HCT116 (cell line): ENCODE measurements around the gene IFNGR2. TPM values are rescaled to one million over a fixed set of nuclear protein-coding genes. Genes with fewer than 3 reads are reported as not detected.
A peak's percentile ranks its signal among the peaks of the same experiment; 100 is the strongest.

Source experiments
- ATAC-seq: fragments of 200-7000 bp; cut with Tn5 transposase; 2 replicates; pipeline ENCODE4 v1.9.1; 2020; ENCODE audit warnings: mild to moderate bottlenecking, moderate library complexity
- BruUV-seq: library from RNA; stranded (reverse); fragments of 400-500 nt; replicated peaks from 2 replicates; lab custom pipeline; 2021; lab: Mats Ljungman, UMichigan
- CTCF ChIA-PET: fragments of 300-600 bp; sonication (Branson Sonifier 250); formaldehyde crosslinking; loops from one replicate; lab custom pipeline; 2021; ENCODE audit warnings: antibody characterized with exemption; lab: Charles Lee
- POLR2A ChIA-PET: fragments of 300-600, 350-600 bp; sonication (Branson Sonifier 250); formaldehyde crosslinking; loops from one replicate; lab custom pipeline; 2021; ENCODE audit warnings: antibody characterized with exemption; lab: Charles Lee
- RAD21 ChIA-PET, 2 experiments: fragments of 300-600 bp; sonication (Branson Sonifier 250); formaldehyde crosslinking; loops; one replicate each; lab custom pipeline; 2023; ENCODE audit warnings: low total read pairs in 2 of 2; ENCODE audit not compliant: uncharacterized antibody in 2 of 2, unreplicated experiment in 2 of 2, low non-redundant PET in 1 of 2; lab: Charles Lee
- DNase-seq: peaks from one replicate; pipeline ENCODE4 v3.0.0-alpha.2; 2010; ENCODE audit warnings: low read depth, low spot score
- H2AFZ ChIP-seq: fragments of 200-600 bp; shearing (Covaris generic), sonication (generic); 2 replicates; pipeline ENCODE4 v1.6.1; 2017; ENCODE audit warnings: low read depth, mixed run types, mixed read lengths, antibody characterized with exemption, low read length; ENCODE audit not compliant: poor library complexity, severe bottlenecking
- H3K27ac ChIP-seq: 2 replicates; pipeline ENCODE4 v1.5.1; 2012; ENCODE audit warnings: low read depth, low read length
- H3K27me3 ChIP-seq: fragments of 200-600 bp; sonication (generic); 2 replicates; pipeline ENCODE4 v1.6.1; 2016; ENCODE audit warnings: mixed run types, low read length, mixed read lengths; ENCODE audit not compliant: insufficient read depth
- H3K36me3 ChIP-seq, 2 experiments: fragments of 200-500 bp in 1 of 2; fragments of 200-600 bp in 1 of 2; sonication (Bioruptor generic) in 1 of 2; sonication (generic) in 1 of 2; 2 replicates each; pipeline versions ENCODE4 v1.5.1 to v1.6.1; 2014 to 2016; ENCODE audit warnings: low read length in 2 of 2, inconsistent platforms in 1 of 2, mixed read lengths in 1 of 2, mixed run types in 1 of 2; ENCODE audit not compliant: insufficient read depth in 2 of 2, control insufficient read depth in 1 of 2
- H3K4me1 ChIP-seq, 2 experiments: fragments of 200-600 bp in 1 of 2; sonication (generic) in 1 of 2; 2 replicates each; pipeline versions ENCODE4 v1.5.1 to v1.6.1; 2012 to 2017; ENCODE audit warnings: low read length in 2 of 2, inconsistent platforms in 1 of 2, mild to moderate bottlenecking in 1 of 2, mixed read lengths in 1 of 2, mixed run types in 1 of 2, moderate library complexity in 1 of 2; ENCODE audit not compliant: insufficient read depth in 2 of 2, control insufficient read depth in 1 of 2
- H3K4me2 ChIP-seq: fragments of 200-600 bp; sonication (generic); 2 replicates; pipeline ENCODE4 v1.6.1; 2017; ENCODE audit warnings: mixed run types, low read length, mixed read lengths
- H3K4me3 ChIP-seq, 2 experiments: fragments of 200-600 bp in 1 of 2; sonication (generic) in 1 of 2; replicated peaks in 1 of 2; 2 replicates each; pipeline ENCODE4 v1.5.1; 2011 to 2016; ENCODE audit warnings: low read length in 2 of 2, control low read depth in 1 of 2, low read depth in 1 of 2, mild to moderate bottlenecking in 1 of 2, mixed read lengths in 1 of 2, mixed run types in 1 of 2
- H3K79me2 ChIP-seq: fragments of 200-600 bp; sonication (generic); 2 replicates; pipeline ENCODE4 v1.6.1; 2017; ENCODE audit warnings: mild to moderate bottlenecking, mixed run types, low read length, moderate library complexity, mixed read lengths; ENCODE audit not compliant: insufficient read depth
- H3K9ac ChIP-seq: fragments of 200-600 bp; sonication (generic); 2 replicates; pipeline ENCODE4 v1.6.1; 2016; ENCODE audit warnings: low read length, mixed read lengths
- H3K9me2 ChIP-seq: fragments of 200-600 bp; sonication (generic), shearing (Covaris generic); 2 replicates; pipeline ENCODE4 v1.6.1; 2017; ENCODE audit warnings: mixed run types, mild to moderate bottlenecking, moderate library complexity; ENCODE audit not compliant: insufficient read depth
- H3K9me3 ChIP-seq, 2 experiments: fragments of 200-500 bp in 1 of 2; fragments of 200-600 bp in 1 of 2; sonication (Bioruptor generic) in 1 of 2; sonication (generic) in 1 of 2; 2 replicates each; pipeline ENCODE4 v1.6.1; 2014 to 2017; ENCODE audit warnings: low read length in 2 of 2, mixed read lengths in 2 of 2, inconsistent platforms in 1 of 2, low read depth in 1 of 2, mild to moderate bottlenecking in 1 of 2, mixed run types in 1 of 2, moderate library complexity in 1 of 2; ENCODE audit not compliant: control insufficient read depth in 1 of 2, insufficient read depth in 1 of 2
- H4K20me1 ChIP-seq: fragments of 200-600 bp; sonication (generic), shearing (Covaris generic); 2 replicates; pipeline ENCODE4 v1.6.1; 2017; ENCODE audit warnings: mixed run types, mild to moderate bottlenecking, moderate library complexity; ENCODE audit not compliant: insufficient read depth
- ATF3 ChIP-seq: IDR thresholded peaks from 2 replicates; pipeline ENCODE4 v1.6.1; 2012
- ELF1 ChIP-seq: IDR thresholded peaks from 2 replicates; pipeline ENCODE4 v1.6.1; 2012; ENCODE audit warnings: low read depth, borderline replicate concordance
- FOSL1 ChIP-seq: IDR thresholded peaks from 2 replicates; pipeline ENCODE4 v1.6.1; 2012; ENCODE audit warnings: low read depth
- REST ChIP-seq: IDR thresholded peaks from 2 replicates; pipeline ENCODE4 v1.6.1; 2012; ENCODE audit warnings: low read depth
- ZBTB33 ChIP-seq: IDR thresholded peaks from 2 replicates; pipeline ENCODE4 v1.6.1; 2011; ENCODE audit warnings: mild to moderate bottlenecking, low read length, moderate library complexity; ENCODE audit not compliant: insufficient replicate concordance; ENCODE audit errors: extremely low read depth
- ZNF274 ChIP-seq: fragments of 200-500 bp; sonication (Bioruptor generic); IDR thresholded peaks from 2 replicates; pipeline ENCODE4 v1.6.1; 2014; ENCODE audit warnings: mild to moderate bottlenecking, low read depth, low read length, inconsistent platforms
- intact Hi-C: fragments of 100-400 bp; cut with micrococcal nuclease; formaldehyde crosslinking; loops from 2 replicates; pipeline ENCODE4 v1.10.0; 2022
- total RNA-seq: library from RNA; stranded (reverse); gene quantifications from one replicate; pipeline ENCODE4 v1.2.1, GENCODE V29; 2021; ENCODE audit not compliant: unreplicated experiment
- TF ChIP-seq, protein P1 (sequence below), 3 experiments: fragments of 200-600 bp in 1 of 3; sonication (generic) in 1 of 3; IDR thresholded peaks in 2 of 3; conservative IDR thresholded peaks in 1 of 3; 2 replicates each; pipeline ENCODE4 v1.5.1; 2012 to 2017; ENCODE audit warnings: low read depth in 2 of 3, low read length in 2 of 3, antibody characterized with exemption in 1 of 3, borderline replicate concordance in 1 of 3, control low read depth in 1 of 3, mild to moderate bottlenecking in 1 of 3, mixed read lengths in 1 of 3, mixed run types in 1 of 3, moderate library complexity in 1 of 3; ENCODE audit not compliant: insufficient read depth in 1 of 3

The IFNGR2 gene
- total RNA-seq, 1 experiment from 2014 or later: 44.6 TPM

DNA sequence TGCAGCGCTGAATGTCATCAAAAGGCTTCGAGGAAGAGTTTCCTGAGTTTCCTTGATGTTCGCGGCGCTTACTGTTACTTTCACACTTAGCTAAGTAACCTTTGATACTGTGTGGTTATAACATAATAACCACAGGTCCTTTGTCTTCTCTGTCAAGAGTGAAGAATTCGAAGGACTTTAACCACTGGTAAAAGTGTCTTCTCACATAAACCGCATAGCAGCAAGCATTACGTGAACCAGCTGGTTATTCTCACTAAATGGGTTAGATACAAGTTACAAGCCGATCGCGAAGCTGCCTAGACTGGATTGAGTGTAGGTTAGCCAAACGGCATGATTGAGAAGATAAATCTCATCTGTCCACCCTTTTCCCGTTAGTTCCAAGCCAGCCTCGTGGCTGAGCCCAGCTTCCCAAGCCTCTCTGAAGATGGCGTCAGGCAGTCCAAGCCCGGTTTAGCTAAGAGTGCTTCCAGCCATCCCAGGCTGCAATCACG is 18.3 kb upstream of the IFNGR2 start (continued):
- no peak for TF ChIP-seq REST
- no peak for TF ChIP-seq ATF3
- TF ChIP-seq ELF1: no peak
- TF ChIP-seq ZBTB33: no peak
- TF ChIP-seq FOSL1: no peak

DNA sequence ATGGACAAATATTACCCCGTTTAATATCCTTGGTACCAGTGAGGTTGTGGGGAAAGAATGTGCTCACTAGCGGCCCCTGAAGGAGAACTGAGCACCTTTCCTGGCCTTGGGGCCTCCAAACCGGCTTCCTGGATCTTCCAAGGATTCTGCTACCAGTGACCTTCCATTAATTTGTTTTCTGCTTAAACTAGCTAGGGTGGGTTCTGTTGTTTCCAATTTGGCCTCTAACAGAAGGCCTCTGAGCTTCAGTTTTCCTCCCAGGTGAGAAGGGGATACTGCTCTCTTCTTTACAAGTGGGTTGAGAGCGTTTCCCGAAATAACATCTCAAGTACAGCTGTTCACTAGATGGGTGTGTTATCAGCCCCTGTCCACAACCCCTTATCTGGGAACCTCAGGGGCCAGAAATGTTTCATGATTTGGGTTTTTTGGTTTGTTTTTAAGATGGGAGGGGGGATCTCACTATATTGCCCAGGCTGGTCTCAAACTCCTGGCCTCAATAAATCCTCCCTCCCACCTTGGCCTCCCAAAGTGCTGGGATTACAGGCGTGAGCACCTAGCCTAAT is 16.9 kb upstream of the IFNGR2 start:
- H3K9ac ChIP-seq: no peak overlapping the region
- no TSS peak for BruUV-seq
- ATAC-seq: no peak
- ChIA-PET CTCF (interaction anchor here (1.4 kb wide), 1 partner anchor 25 kb away, joined by 3 read pairs; no protein-coding TSS in a partner anchor), RAD21 (no interaction called here), POLR2A (interaction anchor here (1.0 kb wide), 1 partner anchor 18 kb away, joined by 3 read pairs; no protein-coding TSS in a partner anchor)
- no peak for DNase-seq
- no peak overlapping the region for H3K4me2 ChIP-seq
- no peaks in the 10 kb centered on the region for H3K9me2 ChIP-seq
- no peaks in the 10 kb centered on the region for H3K36me3 ChIP-seq
- no peak overlapping the region for H3K27ac ChIP-seq
- H4K20me1 ChIP-seq: no peaks in the 10 kb centered on the region
- no peak overlapping the region for H3K4me3 ChIP-seq
- H3K9me3 ChIP-seq: no peaks in the 10 kb centered on the region
- intact Hi-C loops: no loop called here
- H2AFZ ChIP-seq: no peak overlapping the region
- TF ChIP-seq, protein P1, sequence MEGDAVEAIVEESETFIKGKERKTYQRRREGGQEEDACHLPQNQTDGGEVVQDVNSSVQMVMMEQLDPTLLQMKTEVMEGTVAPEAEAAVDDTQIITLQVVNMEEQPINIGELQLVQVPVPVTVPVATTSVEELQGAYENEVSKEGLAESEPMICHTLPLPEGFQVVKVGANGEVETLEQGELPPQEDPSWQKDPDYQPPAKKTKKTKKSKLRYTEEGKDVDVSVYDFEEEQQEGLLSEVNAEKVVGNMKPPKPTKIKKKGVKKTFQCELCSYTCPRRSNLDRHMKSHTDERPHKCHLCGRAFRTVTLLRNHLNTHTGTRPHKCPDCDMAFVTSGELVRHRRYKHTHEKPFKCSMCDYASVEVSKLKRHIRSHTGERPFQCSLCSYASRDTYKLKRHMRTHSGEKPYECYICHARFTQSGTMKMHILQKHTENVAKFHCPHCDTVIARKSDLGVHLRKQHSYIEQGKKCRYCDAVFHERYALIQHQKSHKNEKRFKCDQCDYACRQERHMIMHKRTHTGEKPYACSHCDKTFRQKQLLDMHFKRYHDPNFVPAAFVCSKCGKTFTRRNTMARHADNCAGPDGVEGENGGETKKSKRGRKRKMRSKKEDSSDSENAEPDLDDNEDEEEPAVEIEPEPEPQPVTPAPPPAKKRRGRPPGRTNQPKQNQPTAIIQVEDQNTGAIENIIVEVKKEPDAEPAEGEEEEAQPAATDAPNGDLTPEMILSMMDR (IDR thresholded peaks at IDR 0.05 in 2 of 3, conservative IDR thresholded peaks at IDR 0.05 in 1 of 3; ENCODE audit: borderline replicate concordance in 1 of 3, insufficient read depth in 1 of 3, low read depth in 2 of 3, low read length in 2 of 3): peak in 2 of 3 experiments; percentile 54 to 62; a peak in 4 of 6 replicates
- TF ChIP-seq ELF1 (no peak), ZNF274 (no peak)
- H3K79me2 ChIP-seq: no peaks in the 10 kb centered on the region
- peaks cover 25 to 34% of the 10 kb centered on the region in 2 experiments for H3K4me1 ChIP-seq
- no peaks in the 10 kb centered on the region for H3K27me3 ChIP-seq
